ENCODE results near the gene C19orf25. TPM values are rescaled to one million over a fixed set of nuclear protein-coding genes. Genes with fewer than 3 reads are reported as not detected.

The C19orf25 gene
- total and polyA plus RNA-seq, 9 of the 15 experiments (the other 6 are each of a cell fraction or from before 2014, with no cell fraction given), result 0.79 to 96.0 (median 36.1) TPM

- TF ChIP-seq TSC22D4 (tag; IDR thresholded peaks at IDR 0.05) (no peak), ESRRA (IDR thresholded peaks at IDR 0.05; ENCODE audit: borderline replicate concordance, low read depth) (no peak; the same call in 1 of the 2 replicates), ZKSCAN3 (CRISPR knock-in tag; IDR thresholded peaks at IDR 0.05) (no peak), STAT5A (IDR thresholded peaks at IDR 0.05; ENCODE audit: borderline replicate concordance, low read length) (no peak), CBX3 (IDR thresholded peaks at IDR 0.05; ENCODE audit: borderline replicate concordance in 1 of 2, low read length in 2 of 2) (no peak), RBM14 (IDR thresholded peaks at IDR 0.05; ENCODE audit: borderline replicate concordance, insufficient read depth, low read depth, low read length) (0 out of 2 replicates have a peak, but pooled peaks have one; percentile 30), MYBL2 (IDR thresholded peaks at IDR 0.05; ENCODE audit: low read depth) (no peak), MYBL2 (CRISPR knock-in tag; IDR thresholded peaks at IDR 0.05; ENCODE audit: borderline replicate concordance) (no peak), HEY1 (CRISPR knock-in tag; IDR thresholded peaks at IDR 0.05; ENCODE audit: borderline replicate concordance) (no peak), SIRT6 (IDR thresholded peaks at IDR 0.05; ENCODE audit: low read depth, low read length) (no peak), CCNT2 (IDR thresholded peaks at IDR 0.05; ENCODE audit: borderline replicate concordance, extremely low read depth, insufficient read length, low read depth, low read length) (peak; percentile 86), CBFA2T2 (conservative IDR thresholded peaks at IDR 0.05) (no peak), NFATC3 (IDR thresholded peaks at IDR 0.05) (no peak), FOXK2 (conservative IDR thresholded peaks at IDR 0.05 in 1 of 2, IDR thresholded peaks at IDR 0.05 in 1 of 2; ENCODE audit: low read depth in 2 of 2) (no peak), EP300 (IDR thresholded peaks at IDR 0.05; ENCODE audit: low read length) (no peak; the same call in 1 of the 2 replicates), ARID1B (IDR thresholded peaks at IDR 0.05) (peak; percentile 35), RFX1 (IDR thresholded peaks at IDR 0.05) (no peak), NFE2 (IDR thresholded peaks at IDR 0.05; ENCODE audit: low read depth) (no peak), CCAR2 (IDR thresholded peaks at IDR 0.05; ENCODE audit: low read depth, low read length) (no peak), DDX20 (tag; IDR thresholded peaks at IDR 0.05; ENCODE audit: low read depth) (no peak), ZBED1 (IDR thresholded peaks at IDR 0.05) (no peak)
- TF ChIP-seq, protein P1, sequence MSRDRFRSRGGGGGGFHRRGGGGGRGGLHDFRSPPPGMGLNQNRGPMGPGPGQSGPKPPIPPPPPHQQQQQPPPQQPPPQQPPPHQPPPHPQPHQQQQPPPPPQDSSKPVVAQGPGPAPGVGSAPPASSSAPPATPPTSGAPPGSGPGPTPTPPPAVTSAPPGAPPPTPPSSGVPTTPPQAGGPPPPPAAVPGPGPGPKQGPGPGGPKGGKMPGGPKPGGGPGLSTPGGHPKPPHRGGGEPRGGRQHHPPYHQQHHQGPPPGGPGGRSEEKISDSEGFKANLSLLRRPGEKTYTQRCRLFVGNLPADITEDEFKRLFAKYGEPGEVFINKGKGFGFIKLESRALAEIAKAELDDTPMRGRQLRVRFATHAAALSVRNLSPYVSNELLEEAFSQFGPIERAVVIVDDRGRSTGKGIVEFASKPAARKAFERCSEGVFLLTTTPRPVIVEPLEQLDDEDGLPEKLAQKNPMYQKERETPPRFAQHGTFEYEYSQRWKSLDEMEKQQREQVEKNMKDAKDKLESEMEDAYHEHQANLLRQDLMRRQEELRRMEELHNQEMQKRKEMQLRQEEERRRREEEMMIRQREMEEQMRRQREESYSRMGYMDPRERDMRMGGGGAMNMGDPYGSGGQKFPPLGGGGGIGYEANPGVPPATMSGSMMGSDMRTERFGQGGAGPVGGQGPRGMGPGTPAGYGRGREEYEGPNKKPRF (IDR thresholded peaks at IDR 0.05; ENCODE audit: low read depth, low read length), result no peak
- TF ChIP-seq, protein P2, sequence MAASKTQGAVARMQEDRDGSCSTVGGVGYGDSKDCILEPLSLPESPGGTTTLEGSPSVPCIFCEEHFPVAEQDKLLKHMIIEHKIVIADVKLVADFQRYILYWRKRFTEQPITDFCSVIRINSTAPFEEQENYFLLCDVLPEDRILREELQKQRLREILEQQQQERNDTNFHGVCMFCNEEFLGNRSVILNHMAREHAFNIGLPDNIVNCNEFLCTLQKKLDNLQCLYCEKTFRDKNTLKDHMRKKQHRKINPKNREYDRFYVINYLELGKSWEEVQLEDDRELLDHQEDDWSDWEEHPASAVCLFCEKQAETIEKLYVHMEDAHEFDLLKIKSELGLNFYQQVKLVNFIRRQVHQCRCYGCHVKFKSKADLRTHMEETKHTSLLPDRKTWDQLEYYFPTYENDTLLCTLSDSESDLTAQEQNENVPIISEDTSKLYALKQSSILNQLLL (CRISPR knock-in tag; IDR thresholded peaks at IDR 0.05; ENCODE audit: borderline replicate concordance), result no peak
- TF ChIP-seq, protein P3, sequence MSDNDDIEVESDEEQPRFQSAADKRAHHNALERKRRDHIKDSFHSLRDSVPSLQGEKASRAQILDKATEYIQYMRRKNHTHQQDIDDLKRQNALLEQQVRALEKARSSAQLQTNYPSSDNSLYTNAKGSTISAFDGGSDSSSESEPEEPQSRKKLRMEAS (CRISPR knock-in tag; IDR thresholded peaks at IDR 0.05), result peak; percentile 24; the same call in 1 of the 2 replicates
- TF ChIP-seq, protein P4, sequence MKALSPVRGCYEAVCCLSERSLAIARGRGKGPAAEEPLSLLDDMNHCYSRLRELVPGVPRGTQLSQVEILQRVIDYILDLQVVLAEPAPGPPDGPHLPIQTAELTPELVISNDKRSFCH (CRISPR knock-in tag; IDR thresholded peaks at IDR 0.05), result no peak
- TF ChIP-seq, protein P4 (tag; IDR thresholded peaks at IDR 0.05), result peak; percentile 76
Observed at GRCh38 chr19:1445185-1445931, 33.7 kb downstream of the C19orf25 start (continued).

Measured in K562 (cell line).